SU-DHL-6 (cell line): ENCODE measurements around the gene LRP11.

Source experiments
- EZH2phosphoT487 ChIP-seq: fragments of 200-600 bp; sonication (generic), shearing (Covaris generic); conservative IDR thresholded peaks from 2 replicates; pipeline ENCODE4 v1.6.1; 2018; ENCODE audit warnings: mild to moderate bottlenecking, antibody characterized with exemption, low read length, moderate library complexity, mixed read lengths
- TF ChIP-seq, protein P1 (sequence below): fragments of 200-600 bp; sonication (generic); IDR thresholded peaks from one replicate; pipeline ENCODE4 v1.5.1; 2017; ENCODE audit warnings: antibody characterized with exemption, mild to moderate bottlenecking, low read length, moderate library complexity; ENCODE audit not compliant: insufficient read depth, poor library complexity, severe bottlenecking

DNA sequence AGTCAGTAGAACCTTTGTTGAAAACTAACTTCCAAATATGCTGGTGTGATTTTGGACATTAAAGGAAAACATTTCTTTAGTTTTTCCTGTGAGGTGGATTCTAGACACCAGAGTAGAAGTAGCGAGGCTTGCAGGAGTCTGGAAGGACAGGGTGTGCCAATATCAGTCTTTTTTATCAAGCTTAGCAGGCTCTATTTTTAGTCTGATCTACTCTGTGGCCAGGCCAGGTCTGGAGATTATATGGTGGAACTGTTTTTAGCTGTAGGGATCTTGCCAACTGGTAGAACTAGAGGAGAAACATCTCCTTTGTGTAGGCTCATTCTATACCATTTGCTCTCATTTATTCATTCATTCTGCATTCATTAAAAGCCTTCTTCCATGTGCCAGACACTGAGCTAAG lies 42.7 kb downstream of the LRP11 start:
- TF ChIP-seq, protein P1, sequence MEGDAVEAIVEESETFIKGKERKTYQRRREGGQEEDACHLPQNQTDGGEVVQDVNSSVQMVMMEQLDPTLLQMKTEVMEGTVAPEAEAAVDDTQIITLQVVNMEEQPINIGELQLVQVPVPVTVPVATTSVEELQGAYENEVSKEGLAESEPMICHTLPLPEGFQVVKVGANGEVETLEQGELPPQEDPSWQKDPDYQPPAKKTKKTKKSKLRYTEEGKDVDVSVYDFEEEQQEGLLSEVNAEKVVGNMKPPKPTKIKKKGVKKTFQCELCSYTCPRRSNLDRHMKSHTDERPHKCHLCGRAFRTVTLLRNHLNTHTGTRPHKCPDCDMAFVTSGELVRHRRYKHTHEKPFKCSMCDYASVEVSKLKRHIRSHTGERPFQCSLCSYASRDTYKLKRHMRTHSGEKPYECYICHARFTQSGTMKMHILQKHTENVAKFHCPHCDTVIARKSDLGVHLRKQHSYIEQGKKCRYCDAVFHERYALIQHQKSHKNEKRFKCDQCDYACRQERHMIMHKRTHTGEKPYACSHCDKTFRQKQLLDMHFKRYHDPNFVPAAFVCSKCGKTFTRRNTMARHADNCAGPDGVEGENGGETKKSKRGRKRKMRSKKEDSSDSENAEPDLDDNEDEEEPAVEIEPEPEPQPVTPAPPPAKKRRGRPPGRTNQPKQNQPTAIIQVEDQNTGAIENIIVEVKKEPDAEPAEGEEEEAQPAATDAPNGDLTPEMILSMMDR: no peak
- TF ChIP-seq EZH2phosphoT487: no peak
